NT2/D1 (cell line): ENCODE results near the gene SCARB2.

ENCODE experiments used
- SUZ12 ChIP-seq: IDR thresholded peaks from 2 replicates; pipeline ENCODE4 v1.6.1; 2011; ENCODE audit not compliant: insufficient read length, insufficient read depth; ENCODE audit errors: extremely low read depth
- YY1 ChIP-seq: IDR thresholded peaks from 2 replicates; pipeline ENCODE4 v1.6.1; 2011; ENCODE audit not compliant: insufficient read length, insufficient read depth
- ZNF274 ChIP-seq: IDR thresholded peaks from 2 replicates; pipeline ENCODE4 v1.6.1; 2011; ENCODE audit warnings: mild to moderate bottlenecking, low read depth, low read length

DNA sequence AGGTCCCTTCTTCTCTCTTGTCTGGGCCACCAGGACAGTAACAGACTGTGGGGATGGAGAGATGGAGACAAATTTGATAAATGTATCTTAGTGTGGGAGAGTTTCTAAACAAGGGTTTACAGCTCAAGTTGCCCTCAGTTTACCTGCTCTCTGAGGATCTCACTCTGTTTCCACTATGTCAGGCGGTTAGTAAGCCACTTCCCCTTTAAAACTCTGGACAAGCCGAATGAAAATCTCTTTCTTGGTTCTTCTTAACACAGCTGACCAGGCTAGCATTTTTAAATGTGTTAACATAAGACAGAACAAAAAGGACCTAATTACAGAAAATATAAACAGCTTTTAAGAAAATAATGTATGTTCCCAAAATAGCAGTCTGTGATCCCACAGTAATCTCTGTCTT lies 2.9 kb upstream of the SCARB2 start:
- TF ChIP-seq SUZ12 (no peak), YY1 (no peak), ZNF274 (no peak)
